WTC11 (cell line): Measurements from ENCODE around the gene SOX5. TPM values are rescaled to one million over a fixed set of nuclear protein-coding genes. Genes with fewer than 3 reads are reported as not detected.

Experiments
- ATAC-seq: fragments of 200-7000 bp; cut with Tn5 transposase; 2 replicates; pipeline ENCODE4 v1.10.0; 2021; ENCODE audit warnings: mild to moderate bottlenecking, moderate library complexity
- CTCF ChIA-PET: fragments of 300-600 bp; sonication (Branson Sonifier 250); formaldehyde crosslinking; loops from one replicate; lab custom pipeline; 2021; ENCODE audit warnings: antibody characterized with exemption; lab: Charles Lee
- POLR2A ChIA-PET: fragments of 350-600 bp; sonication (Branson Sonifier 250); formaldehyde crosslinking; loops from one replicate; lab custom pipeline; 2021; ENCODE audit warnings: antibody characterized with exemption; lab: Charles Lee
- DNase-seq: peaks from one replicate; pipeline ENCODE4 v3.0.0; 2021; ENCODE audit warnings: low spot score
- H3K27ac Mint-ChIP-seq: 2 replicates; pipeline ENCODE4 v1.8.0; 2021; ENCODE audit warnings: mixed read lengths
- H3K27me3 Mint-ChIP-seq: 2 replicates; pipeline ENCODE4 v1.8.0; 2021; ENCODE audit warnings: low read depth, mild to moderate bottlenecking, moderate library complexity, mixed read lengths
- H3K36me3 Mint-ChIP-seq: 2 replicates; pipeline ENCODE4 v1.8.0; 2021; ENCODE audit warnings: mixed read lengths
- H3K4me1 Mint-ChIP-seq: 2 replicates; pipeline ENCODE4 v1.8.0; 2022; ENCODE audit warnings: mixed read lengths
- H3K4me3 Mint-ChIP-seq: 2 replicates; pipeline ENCODE4 v1.8.0; 2021; ENCODE audit warnings: mild to moderate bottlenecking, moderate library complexity, mixed read lengths
- H3K9me3 Mint-ChIP-seq: 2 replicates; pipeline ENCODE4 v1.8.0; 2021; ENCODE audit warnings: mixed read lengths
- GABPB1 ChIP-seq: sonication (generic); formaldehyde crosslinking; IDR thresholded peaks from 2 replicates; pipeline ENCODE4 v1.8.1; 2023; ENCODE audit warnings: mild to moderate bottlenecking, missing genetic modification reagents
- MYBL2 ChIP-seq: sonication (generic); formaldehyde crosslinking; IDR thresholded peaks from 2 replicates; pipeline ENCODE4 v1.8.1; 2023; ENCODE audit warnings: mild to moderate bottlenecking, moderate library complexity, missing genetic modification reagents
- NR2C2 ChIP-seq: sonication (generic); formaldehyde crosslinking; IDR thresholded peaks from 2 replicates; pipeline ENCODE4 v1.8.0; 2022; ENCODE audit warnings: mild to moderate bottlenecking, missing genetic modification reagents
- NR3C1 ChIP-seq: sonication (generic); formaldehyde crosslinking; conservative IDR thresholded peaks from 2 replicates; pipeline ENCODE4 v1.8.1; 2023; ENCODE audit warnings: low read depth, mild to moderate bottlenecking, missing genetic modification reagents
- RELA ChIP-seq: sonication (generic); formaldehyde crosslinking; IDR thresholded peaks from 2 replicates; pipeline ENCODE4 v1.8.1; 2022; ENCODE audit warnings: missing genetic modification reagents, mild to moderate bottlenecking, borderline replicate concordance
- SMAD4 ChIP-seq: sonication (generic); formaldehyde crosslinking; IDR thresholded peaks from 2 replicates; pipeline ENCODE4 v1.8.0; 2022; ENCODE audit warnings: mild to moderate bottlenecking, missing genetic modification reagents
- SOX15 ChIP-seq: fragments of 250-450 bp; sonication (Bioruptor Pico); IDR thresholded peaks from 2 replicates; pipeline ENCODE4 v1.9.0; 2021; ENCODE audit warnings: mild to moderate bottlenecking
- total RNA-seq: library from RNA; stranded (reverse); gene quantifications from 3 replicates; pipeline ENCODE4 v1.2.3, GENCODE V29; 2021
- TF ChIP-seq, protein P1 (sequence below): fragments of 250-450 bp; sonication (Bioruptor Pico); IDR thresholded peaks from 2 replicates; pipeline ENCODE4 v1.9.0; 2021; ENCODE audit warnings: mild to moderate bottlenecking, borderline replicate concordance
- TF ChIP-seq, protein P2 (sequence below): sonication (generic); formaldehyde crosslinking; IDR thresholded peaks from 2 replicates; pipeline ENCODE4 v1.8.0; 2022; ENCODE audit warnings: mild to moderate bottlenecking, missing genetic modification reagents
- TF ChIP-seq, protein P3 (sequence below): sonication (generic); formaldehyde crosslinking; IDR thresholded peaks from 2 replicates; pipeline ENCODE4 v1.8.0; 2023; ENCODE audit warnings: missing genetic modification reagents, mild to moderate bottlenecking, borderline replicate concordance
- TF ChIP-seq, protein P4 (sequence below): sonication (generic); formaldehyde crosslinking; IDR thresholded peaks from 2 replicates; pipeline ENCODE4 v1.8.1; 2023; ENCODE audit warnings: mild to moderate bottlenecking, missing genetic modification reagents, borderline replicate concordance
- TF ChIP-seq, protein P5 (sequence below): sonication (generic); formaldehyde crosslinking; IDR thresholded peaks from 2 replicates; pipeline ENCODE4 v1.8.1; 2022; ENCODE audit warnings: low read depth, mild to moderate bottlenecking, moderate library complexity, missing genetic modification reagents, borderline replicate concordance
- TF ChIP-seq, protein P6 (sequence below): sonication (generic); formaldehyde crosslinking; IDR thresholded peaks from 2 replicates; pipeline ENCODE4 v1.8.1; 2023; ENCODE audit warnings: mild to moderate bottlenecking, missing genetic modification reagents, moderate library complexity
- TF ChIP-seq, protein P7 (sequence below): sonication (generic); formaldehyde crosslinking; IDR thresholded peaks from 2 replicates; pipeline ENCODE4 v1.8.0; 2022; ENCODE audit warnings: mild to moderate bottlenecking, missing genetic modification reagents
- TF ChIP-seq, protein P8 (sequence below): sonication (generic); formaldehyde crosslinking; IDR thresholded peaks from 2 replicates; pipeline ENCODE4 v1.8.1; 2023; ENCODE audit warnings: mild to moderate bottlenecking, moderate library complexity, missing genetic modification reagents

Gene SOX5
- total RNA-seq, 1 experiment from 2014 or later = 2.3 TPM

DNA sequence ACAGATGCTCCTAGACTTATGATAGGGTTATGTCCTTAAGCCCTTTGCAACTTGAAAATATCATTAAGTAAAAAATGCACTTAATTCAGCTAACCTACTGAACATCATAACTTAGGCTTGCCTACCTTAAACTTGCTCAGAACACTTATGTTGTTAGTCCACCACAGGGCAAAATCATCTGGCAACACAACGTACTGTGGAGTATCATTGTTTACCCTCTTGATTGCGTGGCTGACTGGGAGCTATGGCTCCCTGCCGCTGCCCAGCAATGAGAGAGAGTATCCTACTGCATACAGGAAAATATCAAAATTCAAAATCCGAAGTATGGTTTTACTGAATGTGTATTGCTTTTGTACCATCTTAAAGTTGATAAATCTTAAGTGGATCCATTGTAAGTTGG, 105.5 kb downstream of the SOX5 start (continued):
- no peak for TF ChIP-seq RELA
- no peak for TF ChIP-seq NR3C1 (CRISPR knock-in tag)

DNA sequence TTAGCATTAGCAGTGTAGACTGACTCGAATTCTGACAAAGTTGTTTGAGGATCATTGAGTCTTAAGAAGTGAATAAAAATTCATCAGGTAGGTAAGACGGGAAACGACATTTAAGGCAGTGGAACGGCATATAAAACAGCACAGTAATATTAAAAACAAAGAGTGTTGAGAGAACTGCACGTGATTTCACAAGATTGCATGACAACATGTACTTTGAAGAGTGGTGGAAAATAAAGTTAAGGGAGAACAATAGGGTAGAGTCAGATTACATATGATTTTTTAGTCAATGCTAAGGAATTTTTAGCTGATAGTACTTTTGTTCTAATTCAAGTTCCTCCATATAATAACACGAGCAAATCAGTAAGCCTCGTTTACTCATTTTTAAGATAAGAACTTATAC, 115.4 kb downstream of the SOX5 start:
- TF ChIP-seq, protein P1, sequence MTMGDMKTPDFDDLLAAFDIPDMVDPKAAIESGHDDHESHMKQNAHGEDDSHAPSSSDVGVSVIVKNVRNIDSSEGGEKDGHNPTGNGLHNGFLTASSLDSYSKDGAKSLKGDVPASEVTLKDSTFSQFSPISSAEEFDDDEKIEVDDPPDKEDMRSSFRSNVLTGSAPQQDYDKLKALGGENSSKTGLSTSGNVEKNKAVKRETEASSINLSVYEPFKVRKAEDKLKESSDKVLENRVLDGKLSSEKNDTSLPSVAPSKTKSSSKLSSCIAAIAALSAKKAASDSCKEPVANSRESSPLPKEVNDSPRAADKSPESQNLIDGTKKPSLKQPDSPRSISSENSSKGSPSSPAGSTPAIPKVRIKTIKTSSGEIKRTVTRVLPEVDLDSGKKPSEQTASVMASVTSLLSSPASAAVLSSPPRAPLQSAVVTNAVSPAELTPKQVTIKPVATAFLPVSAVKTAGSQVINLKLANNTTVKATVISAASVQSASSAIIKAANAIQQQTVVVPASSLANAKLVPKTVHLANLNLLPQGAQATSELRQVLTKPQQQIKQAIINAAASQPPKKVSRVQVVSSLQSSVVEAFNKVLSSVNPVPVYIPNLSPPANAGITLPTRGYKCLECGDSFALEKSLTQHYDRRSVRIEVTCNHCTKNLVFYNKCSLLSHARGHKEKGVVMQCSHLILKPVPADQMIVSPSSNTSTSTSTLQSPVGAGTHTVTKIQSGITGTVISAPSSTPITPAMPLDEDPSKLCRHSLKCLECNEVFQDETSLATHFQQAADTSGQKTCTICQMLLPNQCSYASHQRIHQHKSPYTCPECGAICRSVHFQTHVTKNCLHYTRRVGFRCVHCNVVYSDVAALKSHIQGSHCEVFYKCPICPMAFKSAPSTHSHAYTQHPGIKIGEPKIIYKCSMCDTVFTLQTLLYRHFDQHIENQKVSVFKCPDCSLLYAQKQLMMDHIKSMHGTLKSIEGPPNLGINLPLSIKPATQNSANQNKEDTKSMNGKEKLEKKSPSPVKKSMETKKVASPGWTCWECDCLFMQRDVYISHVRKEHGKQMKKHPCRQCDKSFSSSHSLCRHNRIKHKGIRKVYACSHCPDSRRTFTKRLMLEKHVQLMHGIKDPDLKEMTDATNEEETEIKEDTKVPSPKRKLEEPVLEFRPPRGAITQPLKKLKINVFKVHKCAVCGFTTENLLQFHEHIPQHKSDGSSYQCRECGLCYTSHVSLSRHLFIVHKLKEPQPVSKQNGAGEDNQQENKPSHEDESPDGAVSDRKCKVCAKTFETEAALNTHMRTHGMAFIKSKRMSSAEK (CRISPR knock-in tag) = no peak
- TF ChIP-seq, protein P2, sequence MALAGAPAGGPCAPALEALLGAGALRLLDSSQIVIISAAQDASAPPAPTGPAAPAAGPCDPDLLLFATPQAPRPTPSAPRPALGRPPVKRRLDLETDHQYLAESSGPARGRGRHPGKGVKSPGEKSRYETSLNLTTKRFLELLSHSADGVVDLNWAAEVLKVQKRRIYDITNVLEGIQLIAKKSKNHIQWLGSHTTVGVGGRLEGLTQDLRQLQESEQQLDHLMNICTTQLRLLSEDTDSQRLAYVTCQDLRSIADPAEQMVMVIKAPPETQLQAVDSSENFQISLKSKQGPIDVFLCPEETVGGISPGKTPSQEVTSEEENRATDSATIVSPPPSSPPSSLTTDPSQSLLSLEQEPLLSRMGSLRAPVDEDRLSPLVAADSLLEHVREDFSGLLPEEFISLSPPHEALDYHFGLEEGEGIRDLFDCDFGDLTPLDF (CRISPR knock-in tag) = no peak
- H3K9me3 Mint-ChIP-seq = peaks cover 5% of the 10 kb centered on the region; the same call in 1 of the 2 replicates
- no peak overlapping the region for H3K4me3 Mint-ChIP-seq
- CTCF ChIA-PET = no interaction called here
- no peak for DNase-seq
- ATAC-seq = no peak
- POLR2A ChIA-PET = no interaction called here
- no peak overlapping the region for H3K27ac Mint-ChIP-seq
- H3K27me3 Mint-ChIP-seq = no peaks in the 10 kb centered on the region
- no peaks in the 10 kb centered on the region for H3K36me3 Mint-ChIP-seq
- peaks cover 24% of the 10 kb centered on the region for H3K4me1 Mint-ChIP-seq

DNA sequence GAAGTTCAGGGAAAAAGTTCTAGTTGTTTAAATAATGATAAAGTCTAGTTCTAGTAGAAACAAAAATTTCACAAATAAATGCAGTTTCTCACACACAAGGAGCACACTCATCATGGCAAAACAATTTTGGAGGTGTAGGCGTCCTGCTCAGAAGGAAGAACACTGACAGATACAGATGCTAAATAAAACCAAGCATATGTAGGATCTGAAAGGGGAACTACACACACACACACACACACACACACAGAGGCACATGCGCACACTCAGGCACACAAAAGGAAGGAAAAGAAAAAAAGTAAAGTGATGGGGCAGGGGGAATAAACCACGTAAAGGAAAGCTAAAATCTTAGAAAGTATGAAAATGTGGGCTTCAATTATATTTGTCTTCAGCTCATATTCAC, 117.7 kb downstream of the SOX5 start:
- Mint-ChIP-seq H3K9me3 (no peaks in the 10 kb centered on the region), H3K27me3 (no peaks in the 10 kb centered on the region), H3K4me1 (peaks cover 24% of the 10 kb centered on the region), H3K27ac (no peak overlapping the region), H3K4me3 (no peak overlapping the region), H3K36me3 (no peaks in the 10 kb centered on the region)
- ChIA-PET POLR2A (interaction anchor here (0.6 kb wide), 1 partner anchor 26 kb away, joined by 3 read pairs; no protein-coding TSS in a partner anchor), CTCF (no interaction called here)
- no peak for ATAC-seq
- no peak for DNase-seq
- TF ChIP-seq, protein P3, sequence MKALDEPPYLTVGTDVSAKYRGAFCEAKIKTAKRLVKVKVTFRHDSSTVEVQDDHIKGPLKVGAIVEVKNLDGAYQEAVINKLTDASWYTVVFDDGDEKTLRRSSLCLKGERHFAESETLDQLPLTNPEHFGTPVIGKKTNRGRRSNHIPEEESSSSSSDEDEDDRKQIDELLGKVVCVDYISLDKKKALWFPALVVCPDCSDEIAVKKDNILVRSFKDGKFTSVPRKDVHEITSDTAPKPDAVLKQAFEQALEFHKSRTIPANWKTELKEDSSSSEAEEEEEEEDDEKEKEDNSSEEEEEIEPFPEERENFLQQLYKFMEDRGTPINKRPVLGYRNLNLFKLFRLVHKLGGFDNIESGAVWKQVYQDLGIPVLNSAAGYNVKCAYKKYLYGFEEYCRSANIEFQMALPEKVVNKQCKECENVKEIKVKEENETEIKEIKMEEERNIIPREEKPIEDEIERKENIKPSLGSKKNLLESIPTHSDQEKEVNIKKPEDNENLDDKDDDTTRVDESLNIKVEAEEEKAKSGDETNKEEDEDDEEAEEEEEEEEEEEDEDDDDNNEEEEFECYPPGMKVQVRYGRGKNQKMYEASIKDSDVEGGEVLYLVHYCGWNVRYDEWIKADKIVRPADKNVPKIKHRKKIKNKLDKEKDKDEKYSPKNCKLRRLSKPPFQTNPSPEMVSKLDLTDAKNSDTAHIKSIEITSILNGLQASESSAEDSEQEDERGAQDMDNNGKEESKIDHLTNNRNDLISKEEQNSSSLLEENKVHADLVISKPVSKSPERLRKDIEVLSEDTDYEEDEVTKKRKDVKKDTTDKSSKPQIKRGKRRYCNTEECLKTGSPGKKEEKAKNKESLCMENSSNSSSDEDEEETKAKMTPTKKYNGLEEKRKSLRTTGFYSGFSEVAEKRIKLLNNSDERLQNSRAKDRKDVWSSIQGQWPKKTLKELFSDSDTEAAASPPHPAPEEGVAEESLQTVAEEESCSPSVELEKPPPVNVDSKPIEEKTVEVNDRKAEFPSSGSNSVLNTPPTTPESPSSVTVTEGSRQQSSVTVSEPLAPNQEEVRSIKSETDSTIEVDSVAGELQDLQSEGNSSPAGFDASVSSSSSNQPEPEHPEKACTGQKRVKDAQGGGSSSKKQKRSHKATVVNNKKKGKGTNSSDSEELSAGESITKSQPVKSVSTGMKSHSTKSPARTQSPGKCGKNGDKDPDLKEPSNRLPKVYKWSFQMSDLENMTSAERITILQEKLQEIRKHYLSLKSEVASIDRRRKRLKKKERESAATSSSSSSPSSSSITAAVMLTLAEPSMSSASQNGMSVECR = no peak
- TF ChIP-seq NR2C2 (CRISPR knock-in tag) = no peak
- no peak for TF ChIP-seq SOX15
- no peak for TF ChIP-seq GABPB1 (CRISPR knock-in tag)
- TF ChIP-seq, protein P4, sequence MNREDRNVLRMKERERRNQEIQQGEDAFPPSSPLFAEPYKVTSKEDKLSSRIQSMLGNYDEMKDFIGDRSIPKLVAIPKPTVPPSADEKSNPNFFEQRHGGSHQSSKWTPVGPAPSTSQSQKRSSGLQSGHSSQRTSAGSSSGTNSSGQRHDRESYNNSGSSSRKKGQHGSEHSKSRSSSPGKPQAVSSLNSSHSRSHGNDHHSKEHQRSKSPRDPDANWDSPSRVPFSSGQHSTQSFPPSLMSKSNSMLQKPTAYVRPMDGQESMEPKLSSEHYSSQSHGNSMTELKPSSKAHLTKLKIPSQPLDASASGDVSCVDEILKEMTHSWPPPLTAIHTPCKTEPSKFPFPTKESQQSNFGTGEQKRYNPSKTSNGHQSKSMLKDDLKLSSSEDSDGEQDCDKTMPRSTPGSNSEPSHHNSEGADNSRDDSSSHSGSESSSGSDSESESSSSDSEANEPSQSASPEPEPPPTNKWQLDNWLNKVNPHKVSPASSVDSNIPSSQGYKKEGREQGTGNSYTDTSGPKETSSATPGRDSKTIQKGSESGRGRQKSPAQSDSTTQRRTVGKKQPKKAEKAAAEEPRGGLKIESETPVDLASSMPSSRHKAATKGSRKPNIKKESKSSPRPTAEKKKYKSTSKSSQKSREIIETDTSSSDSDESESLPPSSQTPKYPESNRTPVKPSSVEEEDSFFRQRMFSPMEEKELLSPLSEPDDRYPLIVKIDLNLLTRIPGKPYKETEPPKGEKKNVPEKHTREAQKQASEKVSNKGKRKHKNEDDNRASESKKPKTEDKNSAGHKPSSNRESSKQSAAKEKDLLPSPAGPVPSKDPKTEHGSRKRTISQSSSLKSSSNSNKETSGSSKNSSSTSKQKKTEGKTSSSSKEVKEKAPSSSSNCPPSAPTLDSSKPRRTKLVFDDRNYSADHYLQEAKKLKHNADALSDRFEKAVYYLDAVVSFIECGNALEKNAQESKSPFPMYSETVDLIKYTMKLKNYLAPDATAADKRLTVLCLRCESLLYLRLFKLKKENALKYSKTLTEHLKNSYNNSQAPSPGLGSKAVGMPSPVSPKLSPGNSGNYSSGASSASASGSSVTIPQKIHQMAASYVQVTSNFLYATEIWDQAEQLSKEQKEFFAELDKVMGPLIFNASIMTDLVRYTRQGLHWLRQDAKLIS (CRISPR knock-in tag) = no peak
- TF ChIP-seq, protein P5, sequence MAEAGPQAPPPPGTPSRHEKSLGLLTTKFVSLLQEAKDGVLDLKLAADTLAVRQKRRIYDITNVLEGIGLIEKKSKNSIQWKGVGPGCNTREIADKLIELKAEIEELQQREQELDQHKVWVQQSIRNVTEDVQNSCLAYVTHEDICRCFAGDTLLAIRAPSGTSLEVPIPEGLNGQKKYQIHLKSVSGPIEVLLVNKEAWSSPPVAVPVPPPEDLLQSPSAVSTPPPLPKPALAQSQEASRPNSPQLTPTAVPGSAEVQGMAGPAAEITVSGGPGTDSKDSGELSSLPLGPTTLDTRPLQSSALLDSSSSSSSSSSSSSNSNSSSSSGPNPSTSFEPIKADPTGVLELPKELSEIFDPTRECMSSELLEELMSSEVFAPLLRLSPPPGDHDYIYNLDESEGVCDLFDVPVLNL = no peak
- TF ChIP-seq, protein P6, sequence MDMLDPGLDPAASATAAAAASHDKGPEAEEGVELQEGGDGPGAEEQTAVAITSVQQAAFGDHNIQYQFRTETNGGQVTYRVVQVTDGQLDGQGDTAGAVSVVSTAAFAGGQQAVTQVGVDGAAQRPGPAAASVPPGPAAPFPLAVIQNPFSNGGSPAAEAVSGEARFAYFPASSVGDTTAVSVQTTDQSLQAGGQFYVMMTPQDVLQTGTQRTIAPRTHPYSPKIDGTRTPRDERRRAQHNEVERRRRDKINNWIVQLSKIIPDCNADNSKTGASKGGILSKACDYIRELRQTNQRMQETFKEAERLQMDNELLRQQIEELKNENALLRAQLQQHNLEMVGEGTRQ (CRISPR knock-in tag) = no peak
- no peak for TF ChIP-seq SMAD4
- TF ChIP-seq, protein P7, sequence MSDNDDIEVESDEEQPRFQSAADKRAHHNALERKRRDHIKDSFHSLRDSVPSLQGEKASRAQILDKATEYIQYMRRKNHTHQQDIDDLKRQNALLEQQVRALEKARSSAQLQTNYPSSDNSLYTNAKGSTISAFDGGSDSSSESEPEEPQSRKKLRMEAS (CRISPR knock-in tag) = no peak
- TF ChIP-seq, protein P8, sequence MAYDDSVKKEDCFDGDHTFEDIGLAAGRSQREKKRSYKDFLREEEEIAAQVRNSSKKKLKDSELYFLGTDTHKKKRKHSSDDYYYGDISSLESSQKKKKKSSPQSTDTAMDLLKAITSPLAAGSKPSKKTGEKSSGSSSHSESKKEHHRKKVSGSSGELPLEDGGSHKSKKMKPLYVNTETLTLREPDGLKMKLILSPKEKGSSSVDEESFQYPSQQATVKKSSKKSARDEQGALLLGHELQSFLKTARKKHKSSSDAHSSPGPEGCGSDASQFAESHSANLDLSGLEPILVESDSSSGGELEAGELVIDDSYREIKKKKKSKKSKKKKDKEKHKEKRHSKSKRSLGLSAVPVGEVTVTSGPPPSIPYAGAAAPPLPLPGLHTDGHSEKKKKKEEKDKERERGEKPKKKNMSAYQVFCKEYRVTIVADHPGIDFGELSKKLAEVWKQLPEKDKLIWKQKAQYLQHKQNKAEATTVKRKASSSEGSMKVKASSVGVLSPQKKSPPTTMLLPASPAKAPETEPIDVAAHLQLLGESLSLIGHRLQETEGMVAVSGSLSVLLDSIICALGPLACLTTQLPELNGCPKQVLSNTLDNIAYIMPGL (CRISPR knock-in tag) = no peak
- TF ChIP-seq MYBL2 (CRISPR knock-in tag) = no peak
